HepG2 (cell line): ENCODE measurements around the gene BEX2. TPM values are rescaled to one million over a fixed set of nuclear protein-coding genes. Genes with fewer than 3 reads are reported as not detected.

Experiments
- CSRNP2 ChIP-seq: sonication (generic); formaldehyde crosslinking; conservative IDR thresholded peaks from 2 replicates; pipeline ENCODE4 v1.8.0; 2022; ENCODE audit warnings: low read depth, missing genetic modification reagents
- HMGA1 ChIP-seq: sonication (generic); formaldehyde crosslinking; conservative IDR thresholded peaks from 2 replicates; pipeline ENCODE4 v1.4.0; 2020; ENCODE audit warnings: missing genetic modification reagents
- KLF6 ChIP-seq: IDR thresholded peaks from 2 replicates; pipeline ENCODE4 v1.8.0; 2016; ENCODE audit warnings: missing biosample characterization, missing genetic modification reagents
- KLF9 ChIP-seq: IDR thresholded peaks from 2 replicates; pipeline ENCODE4 v1.6.1; 2016; ENCODE audit warnings: low read depth
- KMT2B ChIP-seq: IDR thresholded peaks from 2 replicates; pipeline ENCODE4 v1.6.1; 2016; ENCODE audit warnings: missing genetic modification reagents, missing compliant biosample characterization
- PHF8 ChIP-seq: sonication (generic); formaldehyde crosslinking; IDR thresholded peaks from 2 replicates; pipeline ENCODE4 v1.5.0; 2020; ENCODE audit warnings: missing genetic modification reagents
- POGK ChIP-seq: sonication (generic); formaldehyde crosslinking; conservative IDR thresholded peaks from 2 replicates; pipeline ENCODE4 v1.8.0; 2022; ENCODE audit warnings: mild to moderate bottlenecking, moderate library complexity, missing genetic modification reagents
- POLR2A ChIP-seq, 2 experiments: IDR thresholded peaks; 2 replicates each; pipeline ENCODE4 v1.6.1; 2011; ENCODE audit warnings: low read depth in 2 of 2, low read length in 2 of 2, mild to moderate bottlenecking in 1 of 2, moderate library complexity in 1 of 2; ENCODE audit not compliant: insufficient read depth in 1 of 2
- SMAD3 ChIP-seq: sonication (generic); formaldehyde crosslinking; IDR thresholded peaks from 2 replicates; pipeline ENCODE4 v1.4.0; 2020; ENCODE audit warnings: missing genetic modification reagents
- SMARCC2 ChIP-seq: fragments of 450-650 bp; IDR thresholded peaks from 2 replicates; pipeline ENCODE4 v1.6.1; 2017; ENCODE audit warnings: antibody characterized with exemption, mild to moderate bottlenecking
- SMC3 ChIP-seq: IDR thresholded peaks from 2 replicates; pipeline ENCODE4 v1.6.1; 2011; ENCODE audit warnings: low read length, improper control_type of control experiment
- ZBTB7B ChIP-seq: sonication (generic); formaldehyde crosslinking; IDR thresholded peaks from 2 replicates; pipeline ENCODE4 v1.4.0; 2020; ENCODE audit warnings: missing genetic modification reagents
- ZC3H4 ChIP-seq: sonication (generic); formaldehyde crosslinking; IDR thresholded peaks from 2 replicates; pipeline ENCODE4 v1.4.0; 2020; ENCODE audit warnings: missing genetic modification reagents, borderline replicate concordance
- ZNF180 ChIP-seq: sonication (generic); formaldehyde crosslinking; IDR thresholded peaks from 2 replicates; pipeline ENCODE4 v1.4.0; 2020; ENCODE audit warnings: low read depth, missing genetic modification reagents, borderline replicate concordance
- ZNF205 ChIP-seq: IDR thresholded peaks from 2 replicates; pipeline ENCODE4 v1.6.1; 2018; ENCODE audit warnings: missing biosample characterization, missing genetic modification reagents
- ZNF253 ChIP-seq: sonication (generic); formaldehyde crosslinking; IDR thresholded peaks from 2 replicates; pipeline ENCODE4 v1.8.0; 2022; ENCODE audit warnings: mild to moderate bottlenecking, missing genetic modification reagents, borderline replicate concordance
- ZNF282 ChIP-seq: fragments of 450-650 bp; IDR thresholded peaks from 2 replicates; pipeline ENCODE4 v1.6.1; 2018; ENCODE audit not compliant: partially characterized antibody
- ZNF343 ChIP-seq: sonication (generic); formaldehyde crosslinking; IDR thresholded peaks from 2 replicates; pipeline ENCODE4 v1.4.0; 2020; ENCODE audit warnings: mild to moderate bottlenecking, missing genetic modification reagents
- ZNF781 ChIP-seq: sonication (generic); formaldehyde crosslinking; IDR thresholded peaks from 2 replicates; pipeline ENCODE4 v1.5.1; 2020; ENCODE audit warnings: borderline replicate concordance, mild to moderate bottlenecking, missing genetic modification reagents; ENCODE audit errors: not compliant biosample characterization
- ZNF891 ChIP-seq: sonication (generic); formaldehyde crosslinking; IDR thresholded peaks from 2 replicates; pipeline ENCODE4 v1.5.0; 2020; ENCODE audit warnings: mild to moderate bottlenecking, missing genetic modification reagents
- polyA plus RNA-seq, 8 experiments: library from polyadenylated mRNA; depleted of rRNA in 3 of 8; stranded (reverse) in 7 of 8; unstranded in 1 of 8; fragments of >200 nt; fragmentation: Illumina TruSeq in 4 of 8; extraction: Trizol in 4 of 8; gene quantifications; 2 replicates each; pipeline versions ENCODE4 v1.2.1 to v1.2.3, GENCODE V29; 2011 to 2016; ENCODE audit warnings: low read depth in 4 of 8, missing spikeins in 1 of 8, mixed read lengths in 1 of 8; ENCODE audit not compliant: insufficient read depth in 1 of 8
- total RNA-seq, 5 experiments: library from RNA; depleted of rRNA; stranded (reverse); fragments of >200 nt; fragmentation: Illumina TruSeq; extraction: Trizol; gene quantifications; 2 replicates each; pipeline ENCODE4 v1.2.3, GENCODE V29; 2016; ENCODE audit warnings: low read depth in 1 of 5
- TF ChIP-seq, protein P1 (sequence below): sonication (generic); formaldehyde crosslinking; IDR thresholded peaks from 2 replicates; pipeline ENCODE4 v1.4.0; 2020; ENCODE audit warnings: missing genetic modification reagents; ENCODE audit errors: not compliant biosample characterization
- TF ChIP-seq, protein P2 (sequence below): sonication (generic); formaldehyde crosslinking; IDR thresholded peaks from 2 replicates; pipeline ENCODE4 v1.4.0; 2020; ENCODE audit warnings: missing genetic modification reagents

BEX2 gene
- total and polyA plus RNA-seq, 2 of the 13 experiments (the other 11 are each of a cell fraction or from before 2014, with no cell fraction given): 0.46 to 0.54 TPM

DNA sequence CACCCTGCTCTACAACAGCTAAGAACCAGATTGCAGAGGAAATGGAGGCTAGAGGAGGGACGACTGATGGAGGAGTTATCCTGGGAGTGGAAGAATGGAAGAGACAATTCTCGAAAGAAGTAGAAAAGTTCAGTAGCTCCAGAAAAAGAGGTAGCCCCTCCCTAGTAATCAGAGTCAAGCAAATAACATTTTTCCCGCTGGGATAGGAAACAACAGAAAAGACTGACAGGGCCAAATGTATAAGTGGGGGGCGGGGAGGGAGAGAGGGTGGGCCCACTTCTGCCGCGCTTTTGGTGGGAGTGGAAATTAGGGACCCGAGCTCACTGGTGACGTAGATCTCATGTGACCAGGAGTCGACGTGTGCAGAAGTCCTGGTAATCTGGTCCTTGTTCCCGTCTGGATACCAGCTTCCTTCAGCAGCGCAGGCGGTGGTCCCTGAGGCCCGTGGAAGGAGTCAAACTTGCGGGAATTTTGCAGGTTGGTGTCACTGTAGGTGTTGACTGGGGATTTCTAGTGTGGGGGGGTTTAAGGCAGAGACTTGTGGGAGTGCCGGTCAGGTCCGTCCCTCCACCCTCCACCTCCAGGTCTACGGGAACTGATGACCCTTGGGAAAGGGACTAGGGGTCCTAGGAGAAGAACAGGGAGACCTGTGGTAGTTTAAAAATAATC lies 45.5 kb upstream of the BEX2 start, which contains the start of gene TCEAL9 (continued):
- TF ChIP-seq, protein P1, sequence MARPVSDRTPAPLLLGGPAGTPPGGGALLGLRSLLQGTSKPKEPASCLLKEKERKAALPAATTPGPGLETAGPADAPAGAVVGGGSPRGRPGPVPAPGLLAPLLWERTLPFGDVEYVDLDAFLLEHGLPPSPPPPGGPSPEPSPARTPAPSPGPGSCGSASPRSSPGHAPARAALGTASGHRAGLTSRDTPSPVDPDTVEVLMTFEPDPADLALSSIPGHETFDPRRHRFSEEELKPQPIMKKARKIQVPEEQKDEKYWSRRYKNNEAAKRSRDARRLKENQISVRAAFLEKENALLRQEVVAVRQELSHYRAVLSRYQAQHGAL (CRISPR knock-in tag): no peak
- no peak for TF ChIP-seq SMC3
- TF ChIP-seq ZNF205 (CRISPR knock-in tag): no peak
- TF ChIP-seq POLR2A (IDR thresholded peaks at IDR 0.05; ENCODE audit: insufficient read depth in 1 of 2, low read depth in 2 of 2, low read length in 2 of 2): peak in 1 of 2 experiments; percentile 70; a peak in 2 of 4 replicates
- no peak for TF ChIP-seq HMGA1 (CRISPR knock-in tag)
- peak; percentile 38; the same call in 1 of the 2 replicates for TF ChIP-seq ZBTB7B (CRISPR knock-in tag)
- no peak for TF ChIP-seq KMT2B
- TF ChIP-seq, protein P2, sequence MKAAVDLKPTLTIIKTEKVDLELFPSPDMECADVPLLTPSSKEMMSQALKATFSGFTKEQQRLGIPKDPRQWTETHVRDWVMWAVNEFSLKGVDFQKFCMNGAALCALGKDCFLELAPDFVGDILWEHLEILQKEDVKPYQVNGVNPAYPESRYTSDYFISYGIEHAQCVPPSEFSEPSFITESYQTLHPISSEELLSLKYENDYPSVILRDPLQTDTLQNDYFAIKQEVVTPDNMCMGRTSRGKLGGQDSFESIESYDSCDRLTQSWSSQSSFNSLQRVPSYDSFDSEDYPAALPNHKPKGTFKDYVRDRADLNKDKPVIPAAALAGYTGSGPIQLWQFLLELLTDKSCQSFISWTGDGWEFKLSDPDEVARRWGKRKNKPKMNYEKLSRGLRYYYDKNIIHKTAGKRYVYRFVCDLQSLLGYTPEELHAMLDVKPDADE (CRISPR knock-in tag): no peak
- TF ChIP-seq KLF6: no peak
- no peak for TF ChIP-seq ZNF180
- TF ChIP-seq ZNF282: no peak
- TF ChIP-seq SMAD3 (CRISPR knock-in tag): no peak
- TF ChIP-seq PHF8: peak; percentile 66
- TF ChIP-seq ZNF253 (CRISPR knock-in tag): no peak
- TF ChIP-seq ZNF343 (CRISPR knock-in tag): no peak
- TF ChIP-seq ZNF781 (CRISPR knock-in tag): no peak
- TF ChIP-seq POGK (CRISPR knock-in tag): no peak
- TF ChIP-seq KLF9: no peak
- no peak for TF ChIP-seq ZC3H4 (CRISPR knock-in tag)
- TF ChIP-seq CSRNP2 (CRISPR knock-in tag): no peak
- TF ChIP-seq ZNF891: no peak
- no peak for TF ChIP-seq SMARCC2
